Mucosa of stomach (tissue), 1 donor: ENCODE data around the gene SESN3.
"Not testable (repeated sequence)": the region's sequence is repeated elsewhere in the genome, so short reads cannot be mapped to it uniquely, and the experiment has no call there.

Source experiments
- H3K27me3 ChIP-seq: one replicate; pipeline ENCODE4 v1.7.0; 2013; ENCODE audit warnings: mild to moderate bottlenecking, low read length; ENCODE audit not compliant: control insufficient read depth, insufficient read depth
- H3K36me3 ChIP-seq: one replicate; pipeline ENCODE4 v1.7.0; 2013; ENCODE audit warnings: low read length; ENCODE audit not compliant: control insufficient read depth, insufficient read depth
- H3K4me1 ChIP-seq: one replicate; pipeline ENCODE4 v1.7.0; 2013; ENCODE audit warnings: mild to moderate bottlenecking, low read length; ENCODE audit not compliant: control insufficient read depth, insufficient read depth
- H3K4me3 ChIP-seq: one replicate; pipeline ENCODE4 v1.7.0; 2013; ENCODE audit warnings: low read length
- H3K9ac ChIP-seq: one replicate; pipeline ENCODE4 v1.7.0; 2013; ENCODE audit warnings: mild to moderate bottlenecking, low read length, moderate library complexity
- H3K9me3 ChIP-seq: one replicate; pipeline ENCODE4 v1.7.0; 2013; ENCODE audit warnings: mild to moderate bottlenecking, low read length, moderate library complexity; ENCODE audit not compliant: control insufficient read depth
- donor health status: Pancreatic carcinoma.

Gene SESN3

DNA sequence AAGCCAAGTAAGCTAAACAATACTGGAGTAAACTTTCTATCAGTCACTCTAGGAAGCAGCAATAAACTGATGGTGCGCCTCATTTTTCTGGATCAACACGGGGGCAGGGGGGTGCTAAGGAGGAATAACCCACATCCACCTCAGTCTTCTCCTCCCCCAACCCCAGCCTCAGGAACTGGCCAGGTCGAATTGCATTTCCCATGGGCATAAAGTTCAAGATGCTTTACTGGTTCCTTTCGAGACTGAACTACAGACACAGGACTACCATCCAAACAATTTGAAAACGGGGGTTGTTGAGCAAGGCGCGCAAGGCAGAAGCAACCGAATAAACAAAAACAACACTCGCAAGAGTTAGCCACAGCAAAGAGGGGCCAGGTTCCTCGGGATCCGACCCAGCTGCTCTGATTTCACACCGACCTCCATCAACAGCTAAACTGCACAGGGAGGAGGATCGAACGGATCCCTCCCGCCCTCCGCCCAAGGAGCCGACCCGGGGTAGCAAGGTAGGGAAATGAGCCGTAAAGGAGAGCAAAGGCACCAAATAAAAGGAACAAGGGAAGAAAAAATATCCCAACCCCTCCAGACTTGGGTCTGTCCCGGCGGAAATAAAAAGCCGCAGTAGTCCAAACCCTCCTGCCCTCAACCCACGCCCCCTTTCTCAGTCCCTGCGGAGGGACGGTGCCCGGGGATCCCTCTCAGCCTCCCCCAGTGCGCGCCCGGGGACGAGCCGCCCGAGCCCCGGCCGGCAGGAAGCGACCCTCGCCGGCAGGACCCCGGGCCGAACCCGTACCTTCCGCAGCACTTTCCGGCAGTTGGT lies 801 bp downstream of the SESN3 start:
- no peaks in the 10 kb centered on the region for H3K36me3 ChIP-seq
- peak overlapping the region; percentile 63 for H3K9ac ChIP-seq
- H3K4me1 ChIP-seq, result peaks cover 12% of the 10 kb centered on the region
- H3K27me3 ChIP-seq, result peaks cover 9% of the 10 kb centered on the region
- H3K4me3 ChIP-seq, result peak overlapping the region; percentile 18
- H3K9me3 ChIP-seq, result no peaks in the 10 kb centered on the region

GRCh38 chr11:95229199-95229992 lies 1.6 kb downstream of the SESN3 start:
- Histone ChIP-seq H3K9ac (no peak overlapping the region), H3K4me1 (peaks cover 12% of the 10 kb centered on the region), H3K4me3 (peak overlapping the region; percentile 18), H3K36me3 (no peaks in the 10 kb centered on the region), H3K9me3 (no peaks in the 10 kb centered on the region), H3K27me3 (peaks cover 9% of the 10 kb centered on the region)

DNA sequence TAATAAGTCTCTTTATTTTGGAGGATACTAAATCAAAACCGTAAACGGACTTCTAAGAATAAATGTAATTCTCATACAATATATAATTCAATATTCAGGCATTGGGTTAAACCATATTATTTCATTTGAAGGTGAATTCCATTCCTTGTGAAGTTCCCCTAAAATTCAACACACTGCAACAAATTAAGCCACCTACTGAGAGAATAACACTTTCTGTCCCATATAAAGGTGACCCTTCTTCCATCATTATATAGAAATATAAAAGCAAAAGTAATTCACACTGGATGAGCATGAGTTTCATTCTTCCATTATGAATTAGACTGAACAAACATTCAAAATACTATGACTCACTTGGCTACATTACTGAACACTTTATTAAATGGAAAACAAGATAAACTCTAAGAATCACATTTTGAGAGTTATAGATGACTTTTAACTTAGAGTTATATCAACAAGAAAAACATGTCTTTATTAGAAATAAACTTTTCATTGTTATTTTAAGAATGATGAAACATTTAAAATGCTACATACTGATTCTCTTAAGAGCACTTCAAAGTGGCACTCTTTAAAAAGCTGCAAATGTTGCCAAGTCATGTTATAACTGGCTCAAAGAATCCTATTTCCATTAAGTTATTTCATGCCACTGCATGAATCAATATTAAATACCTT lies 2.8 kb downstream of the SESN3 start:
- H3K27me3 ChIP-seq, result peaks cover 9% of the 10 kb centered on the region
- no peak overlapping the region for H3K4me3 ChIP-seq
- H3K9me3 ChIP-seq, result no peaks in the 10 kb centered on the region
- H3K36me3 ChIP-seq, result no peaks in the 10 kb centered on the region
- H3K4me1 ChIP-seq, result peaks cover 12% of the 10 kb centered on the region
- H3K9ac ChIP-seq, result no peak overlapping the region

DNA sequence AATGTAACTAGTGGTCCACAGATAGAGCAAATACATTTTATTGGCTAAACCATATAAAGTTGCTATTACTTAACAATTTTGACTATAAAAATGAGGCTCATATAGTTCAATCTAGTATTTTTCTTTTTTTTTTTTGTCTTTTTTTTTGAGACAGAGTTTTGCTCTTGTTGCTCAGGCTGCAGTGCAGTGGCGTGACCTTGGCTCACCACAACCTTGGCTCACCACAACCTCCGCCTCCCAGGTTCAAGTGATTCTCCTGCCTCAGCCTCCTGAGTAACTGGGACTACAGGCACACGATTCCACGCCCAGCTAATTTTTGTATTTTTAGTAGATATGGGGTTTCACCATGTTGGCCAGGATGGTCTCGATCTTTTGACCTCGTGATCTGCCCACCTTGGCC lies 3.9 kb downstream of the SESN3 start:
- not testable (repeated sequence) for H3K9me3 ChIP-seq, H3K36me3 ChIP-seq, H3K4me1 ChIP-seq, H3K27me3 ChIP-seq, H3K9ac ChIP-seq, H3K4me3 ChIP-seq

DNA sequence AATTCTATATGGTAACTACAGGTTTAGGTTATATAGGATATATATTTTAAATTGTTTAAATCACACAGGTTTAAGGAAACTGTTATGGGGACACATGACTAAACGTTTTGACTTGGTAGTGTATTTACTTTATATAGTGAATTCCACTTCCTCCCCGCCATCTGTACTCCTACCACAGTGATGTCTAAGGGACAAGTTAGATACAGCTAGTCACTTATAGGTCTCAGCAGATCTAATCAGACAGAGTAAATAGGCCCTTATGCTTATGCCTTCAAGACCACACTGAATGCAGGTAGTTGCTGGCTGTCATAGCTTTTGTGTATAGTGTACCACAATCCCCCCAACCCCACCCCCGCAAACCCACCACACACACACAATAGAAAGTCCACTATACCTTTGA lies 8.2 kb downstream of the SESN3 start:
- H3K4me3 ChIP-seq, result no peak overlapping the region
- H3K9me3 ChIP-seq, result no peaks in the 10 kb centered on the region
- no peaks in the 10 kb centered on the region for H3K36me3 ChIP-seq
- no peaks in the 10 kb centered on the region for H3K27me3 ChIP-seq
- H3K4me1 ChIP-seq, result no peaks in the 10 kb centered on the region
- no peak overlapping the region for H3K9ac ChIP-seq

- Histone ChIP-seq H3K9me3 (no peaks in the 10 kb centered on the region), H3K36me3 (no peaks in the 10 kb centered on the region), H3K9ac (no peak overlapping the region), H3K27me3 (no peaks in the 10 kb centered on the region), H3K4me3 (no peak overlapping the region), H3K4me1 (no peaks in the 10 kb centered on the region)
Observed at GRCh38 chr11:95219599-95219998, 11.4 kb downstream of the SESN3 start.

- Histone ChIP-seq H3K36me3 (no peaks in the 10 kb centered on the region), H3K4me1 (no peaks in the 10 kb centered on the region), H3K9ac (no peak overlapping the region), H3K9me3 (no peaks in the 10 kb centered on the region), H3K27me3 (no peaks in the 10 kb centered on the region), H3K4me3 (no peak overlapping the region)
Observed at GRCh38 chr11:95218149-95218548, 12.9 kb downstream of the SESN3 start.

GRCh38 chr11:95212609-95213008 lies 18.4 kb downstream of the SESN3 start:
- Histone ChIP-seq H3K27me3 (no peaks in the 10 kb centered on the region), H3K9ac (no peak overlapping the region), H3K36me3 (no peaks in the 10 kb centered on the region), H3K4me1 (no peaks in the 10 kb centered on the region), H3K9me3 (no peaks in the 10 kb centered on the region), H3K4me3 (no peak overlapping the region)

DNA sequence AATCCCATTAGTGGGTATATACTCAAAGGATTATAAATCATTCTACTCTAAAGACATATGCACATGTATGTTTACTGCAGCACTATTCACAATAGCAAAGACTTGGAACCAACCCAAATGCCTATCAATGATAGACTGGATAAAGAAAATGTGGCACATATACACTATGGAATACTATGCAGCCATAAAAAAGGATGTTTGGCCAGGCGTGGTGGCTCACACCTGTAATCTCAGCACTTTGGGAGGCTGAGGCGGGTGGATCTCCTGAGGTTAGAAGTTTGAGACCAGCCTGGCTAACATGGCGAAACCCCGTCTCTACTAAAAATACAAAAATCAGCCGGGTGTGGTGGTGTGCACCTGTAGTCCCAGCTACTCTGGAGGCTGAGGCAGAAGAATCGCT lies 21.5 kb downstream of the SESN3 start:
- H3K4me1 ChIP-seq, H3K36me3 ChIP-seq, H3K27me3 ChIP-seq, H3K9me3 ChIP-seq, H3K9ac ChIP-seq, H3K4me3 ChIP-seq: not testable (repeated sequence)

DNA sequence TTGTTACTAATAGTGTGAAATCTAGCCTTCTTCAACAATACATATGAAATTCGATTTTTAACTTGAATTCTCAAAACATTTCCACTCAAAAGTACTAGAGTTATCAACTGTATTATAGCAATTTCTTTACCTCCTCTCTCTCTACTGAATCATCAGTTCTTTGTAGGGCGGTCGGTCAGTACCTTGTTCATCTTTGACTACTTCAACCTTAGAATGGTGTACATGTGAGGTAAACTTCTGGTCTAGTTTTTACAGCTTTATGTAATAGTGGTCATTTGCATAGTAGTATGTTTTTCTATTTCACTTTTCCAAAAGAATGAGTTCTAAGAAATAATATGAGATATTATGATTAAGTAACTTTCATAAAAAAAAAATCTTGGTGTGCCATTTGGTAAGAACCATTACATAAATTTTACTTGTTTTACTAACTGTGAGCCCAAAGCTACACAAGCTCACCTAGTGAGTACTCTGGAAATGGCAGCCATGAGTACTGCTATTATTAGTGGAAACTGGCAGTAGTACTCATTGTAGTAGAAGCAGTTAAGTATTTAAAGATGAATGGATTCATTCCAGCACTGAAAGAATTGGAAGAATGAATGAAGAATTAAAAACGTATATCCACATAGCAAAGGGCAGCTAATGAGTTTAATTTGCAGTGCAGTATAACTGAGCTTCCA lies 30.1 kb downstream of the SESN3 start:
- Histone ChIP-seq H3K4me1 (no peaks in the 10 kb centered on the region), H3K36me3 (no peaks in the 10 kb centered on the region), H3K4me3 (no peak overlapping the region), H3K27me3 (no peaks in the 10 kb centered on the region), H3K9me3 (no peaks in the 10 kb centered on the region), H3K9ac (no peak overlapping the region)

- Histone ChIP-seq H3K4me1 (no peaks in the 10 kb centered on the region), H3K9ac (no peak overlapping the region), H3K27me3 (no peaks in the 10 kb centered on the region), H3K4me3 (no peak overlapping the region), H3K36me3 (no peaks in the 10 kb centered on the region), H3K9me3 (no peaks in the 10 kb centered on the region)
Observed at GRCh38 chr11:95195831-95196230, 35.2 kb downstream of the SESN3 start.

- no peak overlapping the region for H3K9ac ChIP-seq
- no peaks in the 10 kb centered on the region for H3K27me3 ChIP-seq
- H3K36me3 ChIP-seq, result no peaks in the 10 kb centered on the region
- no peaks in the 10 kb centered on the region for H3K9me3 ChIP-seq
- H3K4me3 ChIP-seq, result no peak overlapping the region
- H3K4me1 ChIP-seq, result no peaks in the 10 kb centered on the region
Observed at GRCh38 chr11:95193541-95193940, 37.5 kb downstream of the SESN3 start.
